KOPT-K1 (cell line): ENCODE data around the gene IRF2BP2.

Source experiments
- H3K27ac ChIP-seq: fragments of 200-600 bp; sonication (generic); 2 replicates; pipeline ENCODE4 v1.5.1; 2016; ENCODE audit warnings: antibody characterized with exemption, mild to moderate bottlenecking, low read depth, low read length; ENCODE audit not compliant: poor library complexity, severe bottlenecking
- H3K36me3 ChIP-seq: fragments of 200-600 bp; sonication (generic); 2 replicates; pipeline ENCODE4 v1.5.1; 2017; ENCODE audit warnings: antibody characterized with exemption, mild to moderate bottlenecking, low read length, moderate library complexity; ENCODE audit not compliant: insufficient read depth
- H3K9me3 ChIP-seq: fragments of 200-600 bp; sonication (generic); 2 replicates; pipeline ENCODE4 v1.5.1; 2017; ENCODE audit warnings: antibody characterized with exemption, low read length, mild to moderate bottlenecking; ENCODE audit not compliant: insufficient read depth, poor library complexity, severe bottlenecking

IRF2BP2 gene

GRCh38 chr1:234621657-234622335 lies 11.8 kb upstream of the IRF2BP2 start:
- Histone ChIP-seq H3K27ac (no peak overlapping the region), H3K9me3 (no peaks in the 10 kb centered on the region), H3K36me3 (no peaks in the 10 kb centered on the region)

GRCh38 chr1:234621127-234621468 lies 11.1 kb upstream of the IRF2BP2 start:
- Histone ChIP-seq H3K36me3 (no peaks in the 10 kb centered on the region), H3K9me3 (no peaks in the 10 kb centered on the region), H3K27ac (no peak overlapping the region)

GRCh38 chr1:234620272-234621126 lies 10.5 kb upstream of the IRF2BP2 start:
- Histone ChIP-seq H3K9me3 (no peaks in the 10 kb centered on the region), H3K36me3 (no peaks in the 10 kb centered on the region), H3K27ac (no peak overlapping the region)

GRCh38 chr1:234619794-234620247 lies 9.8 kb upstream of the IRF2BP2 start:
- no peak overlapping the region for H3K27ac ChIP-seq
- H3K9me3 ChIP-seq: no peaks in the 10 kb centered on the region
- no peaks in the 10 kb centered on the region for H3K36me3 ChIP-seq

- no peak overlapping the region for H3K27ac ChIP-seq
- H3K9me3 ChIP-seq: no peaks in the 10 kb centered on the region
- no peaks in the 10 kb centered on the region for H3K36me3 ChIP-seq
These were observed 9.1 kb upstream of the IRF2BP2 start for GRCh38 chr1:234619071-234619480.

GRCh38 chr1:234618737-234619049 lies 8.7 kb upstream of the IRF2BP2 start:
- H3K36me3 ChIP-seq: no peaks in the 10 kb centered on the region
- no peaks in the 10 kb centered on the region for H3K9me3 ChIP-seq
- H3K27ac ChIP-seq: no peak overlapping the region

- no peaks in the 10 kb centered on the region for H3K36me3 ChIP-seq
- no peak overlapping the region for H3K27ac ChIP-seq
- no peaks in the 10 kb centered on the region for H3K9me3 ChIP-seq
These were observed 8.2 kb upstream of the IRF2BP2 start for GRCh38 chr1:234617986-234618736.

- no peaks in the 10 kb centered on the region for H3K36me3 ChIP-seq
- H3K27ac ChIP-seq: peak overlapping the region; percentile 55
These were observed 7.4 kb upstream of the IRF2BP2 start for GRCh38 chr1:234617131-234617985.

GRCh38 chr1:234616644-234617043 lies 6.7 kb upstream of the IRF2BP2 start:
- peak overlapping the region; percentile 55 for H3K27ac ChIP-seq
- no peaks in the 10 kb centered on the region for H3K9me3 ChIP-seq
- H3K36me3 ChIP-seq: no peaks in the 10 kb centered on the region

More at GRCh38 chr1:234617131-234617985, 7.4 kb upstream of the IRF2BP2 start:
- no peaks in the 10 kb centered on the region for H3K9me3 ChIP-seq

GRCh38 chr1:234614081-234614489 lies 4.1 kb upstream of the IRF2BP2 start:
- Histone ChIP-seq H3K36me3 (no peaks in the 10 kb centered on the region), H3K9me3 (no peaks in the 10 kb centered on the region), H3K27ac (no peak overlapping the region)

GRCh38 chr1:234613128-234613875 lies 3.3 kb upstream of the IRF2BP2 start:
- H3K9me3 ChIP-seq: no peaks in the 10 kb centered on the region
- H3K27ac ChIP-seq: peak overlapping the region; percentile 85
- H3K36me3 ChIP-seq: no peaks in the 10 kb centered on the region

GRCh38 chr1:234612352-234613127 lies 2.6 kb upstream of the IRF2BP2 start:
- Histone ChIP-seq H3K36me3 (peaks cover 4% of the 10 kb centered on the region), H3K27ac (peak overlapping the region; percentile 85), H3K9me3 (no peaks in the 10 kb centered on the region)

- H3K27ac ChIP-seq: peak overlapping the region; percentile 85
These were observed 1.9 kb upstream of the IRF2BP2 start for GRCh38 chr1:234611847-234612351.

More at GRCh38 chr1:234611847-234612351, 1.9 kb upstream of the IRF2BP2 start:
- Histone ChIP-seq H3K36me3 (peaks cover 11% of the 10 kb centered on the region), H3K9me3 (no peaks in the 10 kb centered on the region)
